H1 (cell line): ENCODE results near the gene CERKL. TPM values are rescaled to one million over a fixed set of nuclear protein-coding genes. Genes with fewer than 3 reads are reported as not detected.
A peak's percentile ranks its signal among the peaks of the same experiment; 100 is the strongest.

Experiments used
- CTCF ChIA-PET: fragments of 300-600 bp; sonication (Branson Sonifier 250); formaldehyde crosslinking; loops from one replicate; lab custom pipeline; 2021; ENCODE audit not compliant: partially characterized antibody; lab: Charles Lee
- POLR2A ChIA-PET: fragments of 300-600 bp; sonication (Branson Sonifier 250); formaldehyde crosslinking; loops from one replicate; lab custom pipeline; 2021; ENCODE audit warnings: inconsistent platforms; ENCODE audit not compliant: partially characterized antibody; lab: Charles Lee
- DNase-seq, 2 experiments: peaks; one replicate each; pipeline versions ENCODE4 v3.0.0 to v3.0.0-alpha.2; 2010 to 2022; ENCODE audit warnings: low spot score in 2 of 2, low read depth in 1 of 2, mixed read lengths in 1 of 2
- FAIRE-seq: peaks from 2 replicates; lab custom pipeline; 2011; peaks lifted over from hg19 to GRCh38; lab: Jason Lieb, UNC
- H2AFZ ChIP-seq: 2 replicates; pipeline ENCODE4 v1.8.1; 2012; ENCODE audit warnings: low read length, inconsistent platforms
- H2AK5ac ChIP-seq: 2 replicates; pipeline ENCODE4 v1.6.1; 2013; ENCODE audit warnings: low read depth, low read length
- H2BK120ac ChIP-seq: replicated peaks from 2 replicates; pipeline ENCODE3; 2013; ENCODE audit warnings: low read depth, low read length, inconsistent platforms
- H2BK12ac ChIP-seq: 2 replicates; pipeline ENCODE4 v1.6.1; 2013; ENCODE audit warnings: low read depth, low read length
- H2BK15ac ChIP-seq: 2 replicates; pipeline ENCODE4 v1.6.1; 2013; ENCODE audit warnings: low read length
- H2BK20ac ChIP-seq: 2 replicates; pipeline ENCODE4 v1.6.1; 2013; ENCODE audit warnings: low read length
- H2BK5ac ChIP-seq: 2 replicates; pipeline ENCODE4 v1.6.1; 2013; ENCODE audit warnings: low read depth, low read length
- H3K14ac ChIP-seq: 2 replicates; pipeline ENCODE4 v1.6.1; 2013; ENCODE audit warnings: inconsistent platforms; ENCODE audit not compliant: insufficient read length
- H3K18ac ChIP-seq: 2 replicates; pipeline ENCODE4 v1.6.1; 2013; ENCODE audit warnings: low read length; ENCODE audit errors: extremely low read depth
- H3K23ac ChIP-seq: 2 replicates; pipeline ENCODE4 v1.6.1; 2013; ENCODE audit warnings: inconsistent platforms; ENCODE audit not compliant: insufficient read length
- H3K23me2 ChIP-seq: 2 replicates; pipeline ENCODE4 v1.6.1; 2013; ENCODE audit warnings: low read depth, low read length
- H3K27ac ChIP-seq: 2 replicates; pipeline ENCODE4 v1.6.1; 2011; ENCODE audit warnings: low read depth, low read length, inconsistent platforms
- H3K27me3 ChIP-seq, 4 experiments: replicated peaks in 1 of 4; 1 replicate in 1 of 4; 2 replicates in 3 of 4; pipeline versions ENCODE4 v1.6.1 to v1.8.1; 2011 to 2013; ENCODE audit warnings: low read length in 3 of 4, mild to moderate bottlenecking in 3 of 4, inconsistent platforms in 2 of 4, mixed read lengths in 2 of 4, moderate library complexity in 1 of 4; ENCODE audit not compliant: control insufficient read depth in 3 of 4, insufficient read depth in 3 of 4; ENCODE audit errors: extremely low read depth in 1 of 4
- H3K36me3 ChIP-seq, 4 experiments: 2 replicates each; pipeline versions ENCODE4 v1.6.1 to v1.8.1; 2011 to 2013; ENCODE audit warnings: mild to moderate bottlenecking in 4 of 4, low read length in 3 of 4, moderate library complexity in 2 of 4, control low read depth in 1 of 4, inconsistent platforms in 1 of 4; ENCODE audit not compliant: insufficient read depth in 4 of 4, control insufficient read depth in 2 of 4
- H3K4ac ChIP-seq: replicated peaks from 2 replicates; pipeline ENCODE3; 2013; ENCODE audit warnings: low read length, low read depth, mixed read lengths, inconsistent platforms; ENCODE audit not compliant: insufficient read length
- H3K4me1 ChIP-seq, 4 experiments: replicated peaks in 1 of 4; 1 replicate in 1 of 4; 2 replicates in 3 of 4; pipeline versions ENCODE4 v1.6.1 to v1.8.1; 2011 to 2013; ENCODE audit warnings: low read length in 3 of 4, inconsistent platforms in 2 of 4, mixed read lengths in 1 of 4; ENCODE audit not compliant: insufficient read depth in 4 of 4, control insufficient read depth in 3 of 4
- H3K4me2 ChIP-seq, 2 experiments: 2 replicates each; pipeline versions ENCODE4 v1.6.1 to v1.8.1; 2011 to 2013; ENCODE audit warnings: low read depth in 2 of 2, low read length in 2 of 2, control low read depth in 1 of 2, inconsistent platforms in 1 of 2, mild to moderate bottlenecking in 1 of 2; ENCODE audit not compliant: insufficient read depth in 1 of 2
- H3K4me3 ChIP-seq, 4 experiments: fragments of 200-600, 300-600 bp in 1 of 4; sonication (generic), shearing (Covaris generic), sonication (Bioruptor Twin) in 1 of 4; 2 replicates each; pipeline versions ENCODE4 v1.5.1 to v1.8.1; 2011 to 2016; ENCODE audit warnings: low read length in 4 of 4, low read depth in 3 of 4, control low read depth in 2 of 4, inconsistent platforms in 2 of 4, mild to moderate bottlenecking in 2 of 4, mixed read lengths in 1 of 4, moderate library complexity in 1 of 4; ENCODE audit not compliant: insufficient read depth in 2 of 4; ENCODE audit errors: extremely low read depth in 1 of 4
- H3K56ac ChIP-seq: replicated peaks from 2 replicates; pipeline ENCODE3; 2013; ENCODE audit warnings: low read depth, mild to moderate bottlenecking, mixed read lengths, low read length, inconsistent platforms; ENCODE audit not compliant: insufficient read length
- H3K79me1 ChIP-seq: 2 replicates; pipeline ENCODE4 v1.6.1; 2013; ENCODE audit warnings: low read depth, low read length, control low read depth
- H3K79me2 ChIP-seq, 2 experiments: 2 replicates each; pipeline versions ENCODE4 v1.6.1 to v1.8.1; 2012 to 2013; ENCODE audit warnings: low read length in 2 of 2, mild to moderate bottlenecking in 2 of 2, inconsistent platforms in 1 of 2; ENCODE audit not compliant: insufficient read depth in 2 of 2, control insufficient read depth in 1 of 2
- H3K9ac ChIP-seq, 4 experiments: replicated peaks in 1 of 4; 1 replicate in 1 of 4; 2 replicates in 3 of 4; pipeline versions ENCODE4 v1.6.1 to v1.8.1; 2011 to 2013; ENCODE audit warnings: low read depth in 3 of 4, low read length in 3 of 4, control low read depth in 2 of 4, mild to moderate bottlenecking in 2 of 4, moderate library complexity in 2 of 4, inconsistent platforms in 1 of 4; ENCODE audit errors: extremely low read depth in 1 of 4
- H3K9me3 ChIP-seq, 2 experiments: 2 replicates each; pipeline versions ENCODE4 v1.6.1 to v1.8.1; 2012 to 2013; ENCODE audit warnings: mild to moderate bottlenecking in 2 of 2, moderate library complexity in 2 of 2, control low read depth in 1 of 2, inconsistent platforms in 1 of 2, low read depth in 1 of 2, low read length in 1 of 2, mixed read lengths in 1 of 2; ENCODE audit not compliant: insufficient read depth in 2 of 2
- H4K20me1 ChIP-seq, 2 experiments: replicated peaks in 1 of 2; 2 replicates each; pipeline versions ENCODE3 to v1.8.1; 2011 to 2013; ENCODE audit warnings: inconsistent platforms in 2 of 2, low read length in 2 of 2, mild to moderate bottlenecking in 1 of 2; ENCODE audit not compliant: insufficient read depth in 2 of 2, control insufficient read depth in 1 of 2
- H4K5ac ChIP-seq: 2 replicates; pipeline ENCODE4 v1.6.1; 2013; ENCODE audit warnings: low read length, low read depth, mixed read lengths, inconsistent platforms; ENCODE audit not compliant: insufficient read length
- H4K8ac ChIP-seq: 2 replicates; pipeline ENCODE4 v1.8.0; 2013; ENCODE audit warnings: mild to moderate bottlenecking, moderate library complexity, low read length, inconsistent platforms; ENCODE audit not compliant: insufficient read depth; ENCODE audit errors: extremely low read depth
- H4K91ac ChIP-seq: replicated peaks from 2 replicates; pipeline ENCODE3; 2013; ENCODE audit warnings: low read length, mixed read lengths, inconsistent platforms; ENCODE audit not compliant: insufficient read length
- GABPA ChIP-seq: IDR thresholded peaks from 2 replicates; pipeline ENCODE4 v1.6.1; 2011; ENCODE audit warnings: mild to moderate bottlenecking, low read length, moderate library complexity, borderline replicate concordance; ENCODE audit not compliant: insufficient read depth
- KDM5A ChIP-seq: fragments of 200-600 bp; IDR thresholded peaks from 2 replicates; pipeline ENCODE4 v1.7.1; 2012; ENCODE audit warnings: mild to moderate bottlenecking, low read length, inconsistent platforms, mixed read lengths
- POLR2A ChIP-seq, 2 experiments: IDR thresholded peaks; 1 replicate in 1 of 2; 2 replicates in 1 of 2; pipeline ENCODE4 v1.6.1; 2011; ENCODE audit warnings: low read depth in 2 of 2, low read length in 2 of 2, mild to moderate bottlenecking in 2 of 2; ENCODE audit errors: control extremely low read depth in 1 of 2
- SP1 ChIP-seq: IDR thresholded peaks from 2 replicates; pipeline ENCODE4 v1.6.1; 2011; ENCODE audit warnings: low read depth, low read length
- WGBS, 2 experiments: shearing (Covaris generic) in 1 of 2; methylation state at CpG; one replicate each; pipeline versions ENCODE4 v1.1.6 to v1.1.7; 2013 to 2015; ENCODE audit warnings: low lambda C conversion rate in 2 of 2, mixed read lengths in 2 of 2, inconsistent platforms in 1 of 2, low coverage in 1 of 2, missing lambda C conversion rate in 1 of 2; ENCODE audit not compliant: insufficient replicate concordance in 2 of 2, insufficient coverage in 1 of 2, insufficient read length in 1 of 2; ENCODE audit errors: extremely low coverage in 1 of 2, missing lambda C conversion rate in 1 of 2; 5-methylcytosine and 5-hydroxymethylcytosine counted together
- polyA plus RNA-seq, 7 experiments: library from polyadenylated mRNA; depleted of rRNA in 3 of 7; stranded (reverse) in 5 of 7; unstranded in 2 of 7; fragments of >200 nt in 5 of 7; fragments of 200-250 nt in 2 of 7; gene quantifications; 1 replicate in 5 of 7; 2 replicates in 1 of 7; 4 replicates in 1 of 7; pipeline versions ENCODE4 v1.2.1 to v1.2.3, GENCODE V29; 2011 to 2013; ENCODE audit warnings: missing spikeins in 2 of 7, mixed read lengths in 2 of 7
- total RNA-seq: library from RNA; stranded (reverse); fragmentation: NEBNext Ultra II Directional; extraction: Animal tissue kit (Norgen Biotek cat#: 25700); gene quantifications from 2 replicates; pipeline ENCODE4 v1.2.1, GENCODE V29; 2021

CERKL gene
- total and polyA plus RNA-seq, 2 of the 8 experiments (the other 6 are each of a cell fraction or from before 2014, with no cell fraction given): 0.05 TPM; not detected in 1

DNA sequence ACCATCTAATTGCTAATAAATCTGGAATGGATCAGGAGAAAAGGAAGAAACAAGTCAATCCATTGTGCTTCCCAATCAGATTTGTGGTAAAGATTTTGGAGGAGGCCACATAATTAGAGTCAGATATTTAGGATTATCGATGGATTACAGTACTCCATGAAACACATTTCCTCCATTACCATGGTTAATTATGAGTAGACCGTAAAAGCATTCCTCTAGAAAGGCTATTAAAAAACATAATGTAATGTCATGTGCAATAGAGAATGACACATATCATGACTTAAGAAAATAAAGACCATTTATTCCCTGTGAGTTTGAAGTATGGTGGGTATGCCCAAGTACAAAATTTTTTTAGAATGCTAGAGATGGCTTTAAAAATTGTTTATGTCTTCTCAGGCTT is 103.7 kb downstream of the CERKL start:
- Histone ChIP-seq H2BK20ac (no peak overlapping the region), H3K9ac (no peak overlapping the region), H3K23ac (no peak overlapping the region), H3K4me2 (no peak overlapping the region), H3K23me2 (no peaks in the 10 kb centered on the region), H4K8ac (no peak overlapping the region), H3K18ac (no peak overlapping the region), H3K79me2 (no peaks in the 10 kb centered on the region), H2AK5ac (no peak overlapping the region), H3K4me3 (no peak overlapping the region), H4K5ac (no peak overlapping the region), H2BK12ac (no peak overlapping the region), H3K14ac (no peak overlapping the region), H3K36me3 (no peaks in the 10 kb centered on the region), H2AFZ (0 out of 2 replicates have a peak overlapping the region, but pooled peaks have one; percentile 38), H3K27ac (no peak overlapping the region), H2BK120ac (no peak overlapping the region), H4K91ac (no peak overlapping the region), H2BK15ac (no peak overlapping the region), H3K4ac (no peak overlapping the region), H2BK5ac (no peak overlapping the region), H3K4me1 (no peaks in the 10 kb centered on the region), H4K20me1 (no peaks in the 10 kb centered on the region), H3K79me1 (no peaks in the 10 kb centered on the region), H3K27me3 (peaks cover 0 to 1% (median 0%) of the 10 kb centered on the region in 4 experiments; a peak in 1 of 7 replicates), H3K56ac (no peak overlapping the region), H3K9me3 (no peaks in the 10 kb centered on the region)
- WGBS, 2 experiments: 98% methylated on average over 2 of the region's 2 CpGs; no CpG with 5 or more reads in 1 of the 2 experiments
- FAIRE-seq (no peak), DNase-seq (no peak)
- ChIA-PET CTCF (no interaction called here), POLR2A (no interaction called here)
- TF ChIP-seq GABPA (no peak), POLR2A (IDR thresholded peaks at IDR 0.05; ENCODE audit: control extremely low read depth in 1 of 2, low read depth in 2 of 2, low read length in 2 of 2) (no peak), SP1 (no peak), KDM5A (no peak)
